HG03064 (cell line): ENCODE data around the gene TNFRSF4.

Experiments used
- ATAC-seq: cut with Tn5 transposase; IDR thresholded peaks from one replicate; pipeline ENCODE4 v1.9.1; 2021; ENCODE audit warnings: low read depth; ENCODE audit not compliant: unreplicated experiment

Gene TNFRSF4

DNA sequence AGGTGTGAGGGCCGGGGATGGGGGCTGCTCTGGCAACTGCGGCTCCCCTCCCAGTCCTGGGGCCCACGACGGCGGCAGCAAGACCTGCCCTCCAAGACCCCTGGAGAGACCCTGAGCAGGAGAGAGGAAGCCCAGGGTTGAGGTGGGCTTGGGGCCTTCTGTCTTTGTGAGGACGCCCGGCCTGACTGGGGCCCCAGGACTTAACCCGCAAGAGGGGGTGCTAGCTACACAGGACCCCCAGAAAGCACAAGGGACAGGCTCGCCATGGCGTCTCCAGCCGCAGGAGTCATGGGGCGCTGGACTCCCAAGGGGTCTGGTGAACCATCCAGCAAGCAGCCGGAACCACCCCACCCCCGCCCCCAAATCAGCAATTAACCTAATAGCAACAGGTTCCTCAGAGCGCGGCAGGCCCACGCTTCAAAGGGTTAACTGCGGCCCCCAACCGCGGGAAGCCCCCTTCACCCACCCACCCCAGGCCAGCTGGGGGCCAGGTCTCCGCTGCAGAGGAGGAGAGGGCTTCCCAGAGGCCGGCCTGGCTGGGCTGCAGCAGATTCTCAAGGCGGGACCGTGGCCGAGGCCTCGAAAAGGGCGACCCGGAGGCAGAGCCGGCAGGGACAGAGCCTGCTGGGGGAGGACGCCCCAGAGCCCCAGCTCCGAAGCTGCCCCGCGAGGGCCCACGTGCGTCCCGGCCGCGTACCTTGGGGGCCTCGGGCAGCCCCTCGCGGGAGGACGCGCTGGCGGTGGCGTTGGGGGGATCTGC is 32.0 kb upstream of the TNFRSF4 start:
- no peak for ATAC-seq

DNA sequence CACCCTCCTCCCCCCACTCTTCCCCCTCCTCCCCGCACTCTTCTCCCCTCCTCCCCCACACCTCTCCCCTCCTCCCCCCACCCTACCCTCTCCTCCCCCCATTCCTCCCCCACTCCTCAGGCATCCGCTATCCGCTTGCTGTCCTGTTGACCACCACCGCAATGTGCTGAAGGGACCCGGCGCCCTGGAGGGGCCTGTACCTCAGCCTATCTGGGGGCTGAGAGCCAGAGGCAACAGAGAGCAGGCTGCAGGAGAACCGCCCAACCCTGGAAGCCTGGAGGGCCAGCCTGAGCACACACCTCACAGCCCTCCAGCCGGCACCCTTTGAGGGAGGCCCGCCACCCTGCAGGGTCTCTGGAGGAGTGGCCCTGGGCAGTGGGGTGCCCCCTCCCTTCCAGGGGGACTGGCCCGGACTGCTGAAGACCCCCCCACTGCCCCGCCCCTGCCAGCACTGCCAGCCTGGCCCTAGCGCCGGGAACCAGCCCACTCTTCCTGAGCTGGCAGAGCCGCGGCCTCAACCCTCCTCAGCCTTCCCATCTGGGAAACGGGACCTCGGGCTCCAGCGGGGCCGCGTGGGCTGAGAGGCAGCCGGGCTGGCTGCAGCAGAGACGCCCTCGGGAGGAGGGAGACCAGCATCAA is 31.3 kb upstream of the TNFRSF4 start:
- no peak for ATAC-seq

DNA sequence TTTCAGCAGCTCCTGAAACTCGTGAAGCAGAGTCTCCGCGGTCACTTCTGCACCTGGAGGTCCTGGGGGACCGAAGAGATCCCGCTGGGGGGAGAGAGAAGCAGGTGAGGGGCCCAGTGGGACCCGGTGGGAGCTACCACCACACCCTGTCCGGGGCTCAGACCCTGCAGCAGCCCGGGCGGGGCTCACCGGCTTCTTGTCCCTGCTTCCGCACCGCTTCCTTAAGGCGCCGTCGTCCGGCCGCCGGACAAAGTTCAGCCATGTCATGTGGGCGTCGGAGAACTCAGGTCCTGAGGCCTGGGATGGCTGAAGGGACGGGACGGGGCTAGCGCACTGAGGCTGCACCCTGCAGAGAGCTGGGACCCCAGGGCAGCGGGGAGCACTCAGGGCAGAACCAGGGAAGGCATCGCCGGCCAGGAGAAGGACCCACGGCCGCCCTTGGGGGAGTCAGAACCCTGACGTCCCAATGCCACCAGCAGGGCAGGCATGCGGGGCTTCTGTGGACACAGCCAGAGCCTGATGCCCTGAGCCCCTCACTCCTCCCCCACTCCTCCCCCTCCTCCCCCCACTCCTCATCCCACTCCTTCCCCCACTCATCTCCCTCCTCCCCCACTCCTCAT is 30.3 kb upstream of the TNFRSF4 start:
- no peak for ATAC-seq

DNA sequence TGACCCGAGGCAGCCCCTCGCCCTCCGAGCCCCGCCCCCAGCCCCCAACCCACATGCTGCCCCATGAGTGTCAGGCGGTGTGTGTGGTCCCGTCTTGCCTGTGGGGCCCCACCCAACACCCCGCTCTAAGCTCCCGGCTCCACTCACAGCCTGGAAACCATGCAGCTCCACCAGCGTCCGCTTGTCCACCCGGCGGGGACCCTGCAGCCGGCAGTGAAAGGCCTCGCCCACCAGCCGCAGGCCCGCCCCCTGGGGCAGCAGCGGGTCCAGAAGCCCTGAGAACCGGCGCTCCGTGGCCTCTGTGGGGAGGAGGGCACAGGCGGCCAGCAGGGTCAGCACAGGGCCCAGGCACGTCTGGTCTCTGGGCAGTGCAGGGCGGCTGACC is 29.8 kb upstream of the TNFRSF4 start:
- ATAC-seq = no peak

DNA sequence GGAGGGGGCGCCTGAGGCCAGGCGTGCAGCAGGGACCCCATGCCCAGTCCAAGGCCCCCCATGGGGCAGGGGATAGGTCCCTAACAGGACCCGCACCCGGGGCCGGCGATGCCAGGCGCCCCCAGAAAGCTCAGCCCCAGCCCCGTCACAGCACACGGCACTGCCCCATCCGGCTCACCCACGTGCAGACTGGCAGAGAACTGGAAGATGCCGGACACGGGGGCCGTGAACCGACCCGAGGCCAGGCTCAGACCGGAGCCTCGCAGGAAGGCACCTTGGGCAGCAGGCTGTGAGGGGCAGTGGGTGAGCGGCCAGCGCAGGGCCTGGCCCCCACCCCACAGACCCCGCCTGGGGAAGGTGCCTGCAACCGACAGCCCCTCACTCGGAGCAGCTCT is 29.3 kb upstream of the TNFRSF4 start:
- no peak for ATAC-seq

DNA sequence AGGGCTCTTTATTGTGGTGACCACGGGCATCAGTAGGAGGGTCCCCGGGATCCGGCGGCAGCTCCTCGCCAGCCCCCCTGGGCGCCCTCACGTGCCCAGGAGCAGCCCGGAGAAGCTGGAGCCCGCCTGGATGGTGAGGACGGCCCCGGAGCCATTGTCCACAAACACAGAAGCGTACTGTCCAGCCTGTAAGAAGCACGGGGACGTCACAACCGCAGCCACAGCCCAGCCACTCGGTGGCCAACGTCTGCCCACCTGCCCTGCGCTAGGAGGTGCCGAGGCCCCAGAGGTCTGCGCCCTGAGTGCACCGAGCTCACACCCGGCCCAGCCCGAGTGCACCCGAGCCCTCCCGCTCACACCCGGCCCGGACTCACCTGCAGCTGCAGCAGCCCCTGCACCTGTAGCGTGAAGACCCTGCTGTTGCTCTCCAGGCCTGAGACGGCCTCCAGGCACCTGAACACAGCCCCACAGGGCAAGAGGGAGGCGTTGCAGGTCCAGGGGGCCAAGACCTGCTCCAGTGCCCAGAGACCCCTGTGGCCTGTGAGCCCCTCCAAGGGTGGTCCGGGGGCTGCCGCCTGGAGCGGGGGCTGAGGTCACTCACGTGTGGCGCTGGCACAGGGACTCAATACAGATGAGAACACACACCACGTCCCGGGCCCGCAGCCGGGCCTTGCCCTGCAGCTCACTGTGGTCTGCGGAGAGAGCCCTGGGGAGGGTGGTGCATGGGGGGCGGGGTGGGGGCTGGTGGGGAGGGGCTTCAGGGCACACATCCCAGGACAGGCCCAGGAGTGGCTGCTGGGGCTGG is 28.7 kb upstream of the TNFRSF4 start:
- no peak for ATAC-seq

DNA sequence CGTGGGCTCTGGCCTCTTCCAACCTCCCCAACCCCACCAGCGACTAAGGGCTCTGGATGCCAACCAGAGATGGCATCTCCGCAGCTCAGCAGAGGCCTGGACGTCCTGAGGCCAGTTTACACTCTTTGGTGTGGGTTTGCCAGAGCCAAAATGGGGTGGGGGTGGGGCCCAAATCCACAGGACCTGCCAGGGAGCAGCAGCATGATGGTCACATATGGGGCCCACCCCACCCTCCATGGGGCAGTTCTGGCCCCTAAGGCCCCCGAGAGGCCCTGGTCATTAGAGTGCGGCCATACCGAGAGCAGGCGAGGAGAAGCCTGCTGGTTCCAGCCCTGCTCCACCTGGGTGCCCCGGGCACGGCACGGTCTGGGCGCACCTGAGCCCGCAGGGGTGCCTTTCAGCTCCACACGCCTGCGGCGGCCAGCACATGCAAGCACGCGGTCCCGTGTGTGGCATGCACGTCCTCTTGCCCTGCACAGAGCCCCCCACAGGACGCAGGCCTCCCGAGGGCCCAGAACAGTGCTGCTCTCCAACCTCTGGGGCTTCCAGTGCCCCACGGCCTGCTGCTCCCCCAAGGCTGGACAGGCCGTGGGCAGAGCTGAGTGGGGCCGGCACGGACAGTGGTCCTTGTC is 27.8 kb upstream of the TNFRSF4 start:
- no peak for ATAC-seq

DNA sequence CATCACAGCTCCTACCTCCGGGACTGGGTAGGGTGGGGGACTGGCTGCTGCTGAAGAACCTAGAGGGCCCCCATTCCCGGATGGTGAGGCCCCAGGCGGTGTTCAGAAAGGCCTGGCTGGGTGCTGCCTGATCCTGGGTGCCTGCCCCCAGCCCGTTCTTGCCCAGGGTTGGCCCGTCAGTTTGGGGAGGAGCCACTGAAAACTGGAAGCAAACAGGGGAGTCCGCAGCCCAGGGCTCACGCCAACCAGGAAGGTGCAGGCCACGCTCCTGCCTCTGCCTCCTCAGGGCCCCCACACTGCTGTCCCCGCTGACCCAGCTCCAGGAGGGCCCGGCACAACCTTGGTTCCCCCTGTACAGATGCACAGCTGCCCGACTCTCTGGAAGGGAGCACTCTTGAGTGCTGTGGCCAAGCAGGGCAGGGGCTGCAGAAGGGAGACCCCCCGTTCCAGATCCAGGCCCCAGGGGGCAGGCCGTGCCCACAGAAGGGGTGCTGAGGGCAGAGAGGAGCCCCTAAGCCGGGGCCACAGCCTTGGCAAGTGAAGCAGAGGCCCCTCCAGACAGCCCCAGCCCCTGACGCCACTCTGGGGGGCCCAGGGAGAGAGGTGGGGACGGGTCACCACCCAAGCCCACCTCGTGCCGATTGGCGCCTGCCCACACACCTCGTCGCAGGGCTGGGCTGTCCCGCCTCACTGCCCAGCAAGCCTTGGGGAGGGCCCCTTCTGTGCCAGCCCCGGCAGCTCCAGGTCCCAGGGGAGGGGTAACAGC is 27.1 kb upstream of the TNFRSF4 start:
- ATAC-seq = no peak

DNA sequence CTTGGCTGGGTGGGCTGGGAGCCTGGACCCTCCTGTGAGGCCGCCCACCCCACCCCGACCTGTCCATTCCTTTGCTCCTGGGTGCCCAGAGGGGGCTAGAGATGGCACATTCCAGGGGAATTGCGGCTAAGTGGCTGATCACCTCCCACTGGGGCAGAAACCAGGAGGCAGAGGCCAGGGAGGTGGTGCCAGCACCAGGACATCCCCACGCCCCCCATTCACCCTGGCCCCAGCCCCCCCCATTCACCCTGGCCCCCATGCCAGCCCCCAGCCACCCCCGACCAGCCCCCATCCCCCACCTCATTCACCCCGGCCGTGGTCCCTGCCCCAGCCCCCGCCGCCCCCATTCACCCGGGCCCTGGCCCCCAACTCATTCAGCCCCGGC is 26.4 kb upstream of the TNFRSF4 start:
- ATAC-seq = no peak

DNA sequence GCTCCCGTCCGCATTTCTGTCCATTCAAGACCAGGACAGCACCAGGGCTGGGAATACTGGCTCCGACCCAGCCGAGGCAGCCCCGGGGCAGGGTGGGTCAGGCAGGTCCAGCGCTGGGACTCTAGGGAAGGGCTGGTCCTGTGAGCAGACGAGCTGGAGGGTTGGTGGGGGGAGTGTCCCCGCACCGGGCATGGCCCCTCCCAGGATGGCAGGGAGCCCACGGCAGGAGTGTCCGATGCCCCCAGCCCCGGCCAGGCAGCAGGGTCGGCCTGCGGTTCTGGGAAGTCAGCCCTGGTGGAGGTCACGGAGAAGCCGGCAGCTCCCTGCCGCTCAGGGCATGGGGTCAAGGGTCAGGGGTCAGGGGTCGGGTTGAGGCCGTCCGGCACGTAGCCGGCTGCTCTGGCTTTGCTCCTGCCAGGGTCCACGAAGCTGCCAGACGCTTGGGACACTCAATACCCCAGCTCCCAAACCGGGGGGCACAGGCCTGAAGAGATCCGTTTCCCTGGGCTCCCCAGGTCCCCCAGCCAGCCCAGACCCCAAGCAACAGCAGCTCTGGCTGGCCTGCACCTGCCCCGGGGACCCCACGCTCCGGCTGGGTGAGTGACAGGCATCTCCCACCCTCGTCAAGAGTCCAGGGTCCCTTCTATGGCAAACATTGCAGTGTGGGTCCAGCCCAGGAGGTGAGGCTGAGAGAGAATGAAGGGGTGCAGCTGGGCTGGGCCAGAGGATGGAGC is 25.8 kb upstream of the TNFRSF4 start:
- no peak for ATAC-seq

DNA sequence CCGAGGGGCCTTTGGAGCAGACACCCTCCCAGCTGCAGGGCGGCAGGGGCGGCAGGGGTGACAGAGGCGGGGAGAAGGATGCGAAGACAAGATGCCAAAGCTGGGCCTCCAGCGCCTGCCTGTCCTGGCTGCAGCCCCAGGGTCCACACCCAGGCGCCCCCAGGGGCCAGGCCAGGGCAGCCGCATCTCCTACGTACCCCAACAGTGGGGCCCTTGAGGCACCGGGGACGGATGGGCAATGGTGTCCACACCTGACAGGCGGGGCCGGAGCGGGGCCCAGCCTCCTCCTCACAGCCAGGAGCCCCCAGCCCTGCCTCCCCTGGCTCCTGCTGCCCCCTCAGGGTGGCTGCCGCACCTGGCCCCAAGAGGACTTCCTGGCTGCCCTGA is 25.3 kb upstream of the TNFRSF4 start:
- no peak for ATAC-seq

DNA sequence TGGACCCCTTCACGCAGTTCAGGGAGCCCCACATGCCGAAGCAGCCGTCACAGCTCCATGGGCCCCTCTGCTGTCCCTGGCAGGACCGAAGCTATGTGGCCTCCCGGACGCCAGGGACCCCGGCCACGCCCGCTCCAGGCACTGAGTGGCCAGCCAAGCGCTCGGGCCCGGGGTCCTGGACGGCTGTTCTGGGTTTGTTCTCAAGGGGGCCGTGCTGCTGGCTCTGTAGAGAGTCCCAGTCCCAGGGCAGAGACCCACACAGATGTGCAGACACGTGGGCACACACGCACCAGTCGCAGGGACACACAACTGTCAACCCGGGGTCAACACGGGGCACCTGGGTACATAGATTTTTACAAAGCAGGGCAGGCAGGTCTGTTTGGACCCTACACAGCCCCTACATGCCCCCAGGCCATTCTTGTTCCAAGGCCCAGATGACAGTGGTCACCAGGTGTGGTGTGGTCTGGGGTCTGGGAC is 24.8 kb upstream of the TNFRSF4 start:
- no peak for ATAC-seq

DNA sequence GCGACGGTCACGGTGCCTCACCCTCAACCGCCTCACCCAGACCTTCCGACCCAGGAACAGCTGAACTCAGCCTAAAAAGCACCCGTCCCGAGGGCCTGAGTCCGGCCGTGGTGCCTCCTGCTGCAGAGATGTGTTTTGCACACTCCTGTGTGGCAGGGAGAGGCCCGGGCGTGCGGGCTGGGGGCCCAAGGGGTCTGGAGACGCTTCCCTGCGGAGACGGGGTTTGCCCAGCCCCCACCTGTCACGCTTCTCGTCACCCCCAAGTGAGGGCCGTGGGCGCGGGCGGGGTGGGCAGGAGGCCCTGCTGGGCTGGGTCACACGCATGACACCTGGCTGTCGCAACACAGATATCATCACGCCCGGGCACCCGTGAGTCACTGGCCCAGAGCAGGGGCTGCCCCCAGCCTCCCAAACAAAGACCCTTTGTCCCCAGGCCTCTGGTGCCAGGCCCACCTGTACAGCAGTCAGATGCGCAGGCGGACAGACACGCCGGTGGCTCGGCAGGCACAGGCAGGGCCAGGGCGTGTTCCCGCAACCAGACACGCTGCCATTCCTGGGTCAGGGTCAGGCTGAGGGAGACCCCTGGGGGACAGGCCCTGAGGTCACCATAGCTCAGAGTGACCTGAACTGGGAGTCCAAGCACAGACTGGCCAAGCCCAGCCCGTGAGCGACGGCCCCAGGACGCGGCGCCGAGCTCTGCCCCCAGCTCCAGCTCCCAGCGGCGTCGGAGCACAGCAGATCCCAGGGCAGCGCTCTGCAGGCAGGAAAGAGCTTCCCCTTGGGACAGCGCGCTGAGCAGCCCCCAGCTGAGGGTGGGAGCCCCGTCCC is 24.1 kb upstream of the TNFRSF4 start:
- ATAC-seq = no peak

DNA sequence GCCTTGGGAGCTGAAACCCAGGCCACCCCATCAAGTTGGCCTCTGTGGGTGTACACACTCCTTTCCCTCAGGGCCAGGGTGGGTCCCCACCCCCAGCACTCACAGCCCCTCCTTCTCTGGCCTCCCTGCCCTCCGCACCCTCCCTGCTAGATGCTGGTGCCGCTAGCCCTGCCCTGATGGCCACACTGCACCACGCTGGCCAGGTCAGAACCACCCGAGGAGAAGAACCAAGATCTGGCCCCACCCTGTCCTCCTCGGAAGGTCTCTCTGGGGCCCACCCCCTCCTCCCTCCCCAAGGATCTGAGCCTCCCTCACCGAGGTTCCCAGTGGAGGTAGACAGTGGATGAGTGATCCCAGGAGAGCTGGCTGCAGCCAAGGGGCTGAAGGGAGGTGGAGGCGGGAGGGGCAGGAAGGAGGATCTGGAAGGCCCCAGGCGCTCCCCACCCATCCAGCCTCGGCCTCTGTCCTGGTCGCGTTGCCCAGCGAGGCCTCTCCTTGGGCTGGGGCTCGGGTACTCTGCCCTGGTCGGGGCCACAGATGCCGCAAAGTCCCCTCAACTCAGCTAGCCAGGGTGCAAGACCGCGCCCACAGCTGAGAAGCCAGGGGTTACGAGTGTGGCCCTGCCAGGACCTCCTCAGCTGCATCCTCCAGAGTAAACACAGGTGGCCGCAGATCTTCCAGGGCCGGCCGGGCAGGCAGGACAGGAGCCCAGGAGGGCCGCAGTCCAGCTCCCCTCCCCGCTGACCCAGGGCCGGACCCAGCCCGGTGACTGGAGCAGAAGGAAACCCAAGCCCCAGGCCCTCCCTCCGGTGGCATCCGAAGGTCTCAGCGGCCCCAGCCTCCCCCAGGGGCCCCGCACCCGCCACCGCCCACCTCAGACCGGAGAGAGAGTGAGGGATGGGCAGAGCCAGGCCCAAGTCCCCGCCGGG is 23.3 kb upstream of the TNFRSF4 start:
- no peak for ATAC-seq

DNA sequence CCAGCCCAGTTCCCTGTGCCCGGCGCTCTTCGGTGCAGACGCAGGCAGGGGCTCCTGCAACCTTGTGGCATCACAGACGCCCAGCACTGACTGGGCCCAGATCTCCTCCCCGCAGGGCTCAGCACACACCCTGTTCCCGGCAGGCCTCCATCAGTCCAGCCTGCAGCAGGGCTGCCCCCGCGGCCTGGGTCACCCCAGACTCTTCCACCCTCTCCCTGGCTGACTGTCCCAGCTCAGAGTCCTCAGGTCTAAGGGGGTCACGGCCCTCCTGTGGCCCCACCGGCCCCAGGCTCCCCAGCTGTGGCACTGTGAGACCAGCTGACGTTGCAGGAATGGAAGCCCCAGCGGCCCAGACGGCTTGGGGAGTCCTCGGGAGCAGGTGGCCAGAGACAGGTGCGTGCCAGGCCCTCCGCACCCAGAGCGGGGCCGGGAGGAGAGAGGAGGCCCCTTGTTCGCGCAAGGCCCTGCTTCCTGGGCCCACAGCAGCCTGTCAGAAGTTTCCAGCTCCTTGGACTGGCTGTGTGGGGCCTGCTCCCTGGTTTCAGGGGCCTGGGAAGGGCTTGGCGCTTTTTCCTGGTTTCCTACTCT is 22.3 kb upstream of the TNFRSF4 start:
- ATAC-seq = no peak

DNA sequence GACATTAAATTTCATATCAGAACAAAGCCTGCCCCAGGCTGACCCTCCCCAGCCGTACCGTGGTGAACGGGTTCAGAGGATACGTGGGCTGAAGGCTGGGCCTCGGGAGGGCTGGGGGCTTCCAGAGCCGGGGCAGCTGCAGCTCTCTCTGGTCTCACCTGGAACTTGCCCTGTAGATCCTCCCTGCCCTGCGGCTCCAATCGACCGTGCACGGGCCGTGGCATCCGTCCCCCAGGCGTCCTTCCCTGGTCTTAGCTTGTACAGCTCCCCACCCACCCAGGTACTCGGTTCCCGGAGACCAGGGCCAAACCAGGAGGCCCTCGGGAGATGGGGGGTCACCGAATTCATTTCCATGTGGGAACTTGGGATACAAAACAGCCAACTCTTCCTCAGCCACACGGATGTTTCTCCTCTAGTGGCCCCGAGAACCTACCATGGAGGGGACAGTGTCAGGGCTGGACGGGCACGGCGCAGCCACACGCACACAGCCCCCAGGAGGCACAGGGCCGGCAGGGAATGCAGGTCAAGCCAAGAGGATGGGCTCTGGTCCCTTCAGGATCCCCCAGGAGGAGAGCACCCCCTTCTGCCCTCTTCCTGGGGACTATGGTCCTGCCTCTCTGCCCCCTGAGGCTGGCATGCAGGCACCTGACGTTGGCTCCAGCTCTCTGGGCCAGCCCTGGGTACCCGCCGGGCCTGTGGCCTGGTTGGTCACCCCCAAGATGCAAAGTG is 21.2 kb upstream of the TNFRSF4 start:
- no peak for ATAC-seq
